Osteoblast (primary cell): ENCODE results near the gene ADCYAP1R1. TPM values are rescaled to one million over a fixed set of nuclear protein-coding genes. Genes with fewer than 3 reads are reported as not detected.
A peak's percentile ranks its signal among the peaks of the same experiment; 100 is the strongest.

ENCODE experiments used
- DNase-seq: peaks from one replicate; pipeline ENCODE4 v3.0.0; 2011; ENCODE audit warnings: low spot score, mixed read lengths; ENCODE audit not compliant: insufficient read length; ENCODE audit errors: missing footprints
- H2AFZ ChIP-seq: 2 replicates; pipeline ENCODE4 v1.6.0; 2011; ENCODE audit warnings: mild to moderate bottlenecking, low read length
- H3K27ac ChIP-seq: 2 replicates; pipeline ENCODE4 v1.5.1; 2011; ENCODE audit warnings: mild to moderate bottlenecking, low read depth, low read length, moderate library complexity
- H3K27me3 ChIP-seq: 2 replicates; pipeline ENCODE4 v1.6.0; 2012; ENCODE audit warnings: mild to moderate bottlenecking, control low read depth, inconsistent platforms, low read length, moderate library complexity; ENCODE audit not compliant: insufficient read depth
- H3K36me3 ChIP-seq: 2 replicates; pipeline ENCODE4 v1.5.1; 2011; ENCODE audit warnings: mild to moderate bottlenecking, low read length, control low read depth, moderate library complexity; ENCODE audit not compliant: insufficient read depth
- H3K4me1 ChIP-seq: 2 replicates; pipeline ENCODE4 v1.5.1; 2011; ENCODE audit warnings: mild to moderate bottlenecking, low read length, control low read depth, moderate library complexity; ENCODE audit not compliant: insufficient read depth
- H3K4me2 ChIP-seq: 2 replicates; pipeline ENCODE4 v1.6.0; 2011; ENCODE audit warnings: mild to moderate bottlenecking, low read length; ENCODE audit not compliant: insufficient read depth
- H3K4me3 ChIP-seq: fragments of 200-600 bp; sonication (generic); 3 replicates; pipeline ENCODE4 v1.5.1; 2012; ENCODE audit warnings: mild to moderate bottlenecking, low read length, inconsistent platforms; ENCODE audit not compliant: insufficient read depth
- H3K79me2 ChIP-seq: 2 replicates; pipeline ENCODE4 v1.6.0; 2012; ENCODE audit warnings: mild to moderate bottlenecking, low read length, control low read depth, inconsistent platforms; ENCODE audit not compliant: insufficient read depth
- H3K9me3 ChIP-seq: 2 replicates; pipeline ENCODE4 v1.5.1; 2011; ENCODE audit warnings: low read depth, low read length, control low read depth
- H4K20me1 ChIP-seq: 2 replicates; pipeline ENCODE4 v1.6.0; 2012; ENCODE audit warnings: mild to moderate bottlenecking, low read length, control low read depth; ENCODE audit not compliant: insufficient read depth
- total RNA-seq: library from RNA; depleted of rRNA; stranded (reverse); fragments of >200 nt; gene quantifications from 2 replicates; pipeline ENCODE4 v1.2.3, GENCODE V29; 2012
- TF ChIP-seq, protein P1 (sequence below): IDR thresholded peaks from 2 replicates; pipeline ENCODE4 v1.5.1; 2011; ENCODE audit warnings: mild to moderate bottlenecking, low read depth, low read length, moderate library complexity; ENCODE audit errors: extremely low read depth

ADCYAP1R1 gene
- total RNA-seq, result not detected in 2 replicates

DNA sequence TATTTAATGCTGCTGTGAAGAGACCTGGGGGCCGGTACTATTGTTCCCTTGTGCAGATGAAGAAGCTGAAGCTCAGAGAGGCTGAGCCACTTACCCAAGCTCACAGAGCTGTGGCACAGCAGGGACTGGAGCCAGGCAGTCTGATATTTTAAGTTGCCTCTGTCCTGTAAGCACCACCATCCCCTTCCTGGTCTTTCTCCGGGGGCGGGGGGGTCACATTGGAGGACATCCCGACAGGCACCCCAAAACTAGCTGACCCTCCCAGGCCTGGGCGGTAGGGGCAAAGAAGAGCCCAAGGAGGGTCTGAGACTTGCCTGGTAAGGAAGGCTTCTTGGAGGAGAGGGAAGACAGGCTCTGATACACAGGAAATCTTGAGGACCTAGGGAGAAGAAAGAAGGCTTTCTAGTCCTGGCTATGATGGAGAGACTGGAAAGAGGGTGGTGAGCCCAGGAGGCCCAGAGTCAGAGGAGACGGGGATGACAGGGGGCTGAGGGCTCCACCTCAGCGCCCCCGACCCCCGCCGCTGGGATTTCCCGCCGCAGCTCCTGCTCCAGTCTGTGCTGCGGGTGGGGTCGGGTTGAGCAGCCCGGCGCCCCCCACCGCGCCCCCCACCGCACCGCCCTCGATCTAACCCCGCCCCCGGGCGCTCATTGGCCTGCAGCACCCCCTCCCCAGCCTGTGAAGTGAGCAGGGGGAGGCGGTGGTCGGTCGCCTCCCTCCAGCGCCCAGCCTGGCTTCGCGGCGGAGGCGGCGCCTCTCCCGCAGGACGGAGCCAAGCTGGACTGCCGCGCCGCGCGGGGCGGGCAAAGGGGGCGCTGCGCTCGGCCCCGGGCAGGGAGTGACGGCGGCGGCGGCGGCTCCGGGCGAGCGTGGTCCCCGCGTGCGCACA lies at the start of gene ADCYAP1R1:
TSS of gene ADCYAP1R1 (plus strand) at position 711 of the 889 bp plus-strand sequence. CDS start 10,957 bp downstream, outside the sequence.
- Histone ChIP-seq H3K79me2 (no peaks in the 10 kb centered on the region), H3K27me3 (peaks cover 42% of the 10 kb centered on the region), H3K27ac (no peak within 1 kb of the TSS), H3K4me3 (no peak within 1 kb of the TSS), H3K9me3 (no peaks in the 10 kb centered on the region), H3K4me1 (no peaks in the 10 kb centered on the region), H3K36me3 (no peaks in the 10 kb centered on the region), H3K4me2 (no peak within 1 kb of the TSS), H2AFZ (no peak within 1 kb of the TSS), H4K20me1 (no peaks in the 10 kb centered on the region)
- DNase-seq, result peak; percentile 78
- TF ChIP-seq, protein P1, sequence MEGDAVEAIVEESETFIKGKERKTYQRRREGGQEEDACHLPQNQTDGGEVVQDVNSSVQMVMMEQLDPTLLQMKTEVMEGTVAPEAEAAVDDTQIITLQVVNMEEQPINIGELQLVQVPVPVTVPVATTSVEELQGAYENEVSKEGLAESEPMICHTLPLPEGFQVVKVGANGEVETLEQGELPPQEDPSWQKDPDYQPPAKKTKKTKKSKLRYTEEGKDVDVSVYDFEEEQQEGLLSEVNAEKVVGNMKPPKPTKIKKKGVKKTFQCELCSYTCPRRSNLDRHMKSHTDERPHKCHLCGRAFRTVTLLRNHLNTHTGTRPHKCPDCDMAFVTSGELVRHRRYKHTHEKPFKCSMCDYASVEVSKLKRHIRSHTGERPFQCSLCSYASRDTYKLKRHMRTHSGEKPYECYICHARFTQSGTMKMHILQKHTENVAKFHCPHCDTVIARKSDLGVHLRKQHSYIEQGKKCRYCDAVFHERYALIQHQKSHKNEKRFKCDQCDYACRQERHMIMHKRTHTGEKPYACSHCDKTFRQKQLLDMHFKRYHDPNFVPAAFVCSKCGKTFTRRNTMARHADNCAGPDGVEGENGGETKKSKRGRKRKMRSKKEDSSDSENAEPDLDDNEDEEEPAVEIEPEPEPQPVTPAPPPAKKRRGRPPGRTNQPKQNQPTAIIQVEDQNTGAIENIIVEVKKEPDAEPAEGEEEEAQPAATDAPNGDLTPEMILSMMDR, result no peak

DNA sequence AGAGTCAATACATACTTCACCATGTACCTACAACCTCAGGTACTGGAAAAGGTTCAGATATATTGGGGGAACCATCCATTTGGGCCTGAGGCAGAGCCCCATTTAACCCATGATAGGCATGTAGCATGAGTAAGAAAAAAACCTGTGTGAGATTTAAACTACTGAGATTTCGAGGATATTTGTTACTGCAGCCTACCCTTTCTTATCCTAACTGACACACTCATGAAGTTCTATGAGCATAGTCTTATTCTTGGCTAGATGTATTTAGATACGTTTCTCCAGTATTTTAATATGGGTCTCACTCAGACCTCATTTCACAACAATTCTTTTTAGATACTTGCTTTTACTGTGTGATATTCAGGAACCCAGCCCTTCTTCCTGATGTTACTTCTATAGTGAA lies 49.0 kb upstream of the ADCYAP1R1 start:
- H3K4me1 ChIP-seq, result no peaks in the 10 kb centered on the region
- DNase-seq, result no peak
- H3K27ac ChIP-seq, result no peak overlapping the region
- TF ChIP-seq, protein P1, result no peak
- H4K20me1 ChIP-seq, result no peaks in the 10 kb centered on the region
- no peaks in the 10 kb centered on the region for H3K9me3 ChIP-seq
- peaks cover 7% of the 10 kb centered on the region for H3K27me3 ChIP-seq
- H3K36me3 ChIP-seq, result no peaks in the 10 kb centered on the region
- H3K4me3 ChIP-seq, result no peak overlapping the region
- H3K79me2 ChIP-seq, result no peaks in the 10 kb centered on the region
- H3K4me2 ChIP-seq, result no peak overlapping the region
- no peak overlapping the region for H2AFZ ChIP-seq

DNA sequence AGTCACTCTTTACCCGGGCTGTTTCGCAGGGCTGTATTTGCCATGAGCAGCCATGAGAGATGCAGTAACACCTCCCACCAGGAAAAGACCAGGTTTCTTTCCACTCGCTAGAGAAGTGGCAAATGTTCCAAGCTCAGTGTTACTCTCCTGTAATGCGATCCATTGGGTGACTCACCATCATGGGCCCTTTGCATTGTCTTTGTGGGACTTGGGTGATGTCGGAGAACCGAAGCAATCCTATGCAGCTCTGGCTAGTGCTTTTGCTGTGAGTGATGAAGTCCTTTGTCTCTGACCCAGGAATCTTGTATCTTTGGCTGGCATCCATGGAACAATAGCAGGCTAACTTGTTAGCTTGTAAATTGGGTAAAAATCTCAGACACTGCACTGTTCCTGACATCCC lies 48.4 kb upstream of the ADCYAP1R1 start:
- Histone ChIP-seq H3K9me3 (no peaks in the 10 kb centered on the region), H3K4me2 (no peak overlapping the region), H3K27me3 (peaks cover 11% of the 10 kb centered on the region), H4K20me1 (no peaks in the 10 kb centered on the region), H3K4me1 (no peaks in the 10 kb centered on the region), H3K27ac (no peak overlapping the region), H3K36me3 (no peaks in the 10 kb centered on the region), H3K79me2 (no peaks in the 10 kb centered on the region), H2AFZ (no peak overlapping the region), H3K4me3 (no peak overlapping the region)
- TF ChIP-seq, protein P1, result no peak
- DNase-seq, result no peak

DNA sequence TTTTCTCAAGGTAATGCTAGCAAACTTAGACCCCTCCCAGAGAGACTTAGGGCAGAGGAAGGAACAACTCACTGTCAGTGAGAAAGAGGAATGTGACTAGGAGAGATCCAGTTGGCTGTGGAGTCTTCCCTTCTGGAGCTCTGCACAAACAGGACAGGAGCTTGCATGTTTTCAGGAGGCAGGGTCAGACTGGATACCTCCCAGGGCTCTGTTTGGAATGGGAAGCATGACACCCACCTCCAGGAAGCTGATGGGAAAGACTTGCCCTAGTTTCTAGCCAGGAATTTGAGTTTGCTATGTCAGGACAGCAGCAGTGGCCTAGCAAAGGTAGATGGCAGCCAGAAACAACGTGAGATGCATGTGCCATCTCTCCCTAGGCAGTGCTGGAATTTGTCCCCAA lies 47.7 kb upstream of the ADCYAP1R1 start:
- TF ChIP-seq, protein P1, result no peak
- no peak overlapping the region for H3K27ac ChIP-seq

More for the DNA sequence above, 47.7 kb upstream of the ADCYAP1R1 start:
- Histone ChIP-seq H3K4me3 (no peak overlapping the region), H3K4me2 (no peak overlapping the region), H2AFZ (no peak overlapping the region), H3K9me3 (no peaks in the 10 kb centered on the region), H4K20me1 (no peaks in the 10 kb centered on the region), H3K27me3 (peaks cover 13% of the 10 kb centered on the region), H3K4me1 (no peaks in the 10 kb centered on the region), H3K79me2 (no peaks in the 10 kb centered on the region), H3K36me3 (no peaks in the 10 kb centered on the region)
- DNase-seq, result no peak
